OCI-LY1 (cell line): ENCODE data around the gene TMEM79.

Experiments used
- H2AFZ ChIP-seq: fragments of 200-600 bp; sonication (generic), shearing (Covaris generic); 2 replicates; pipeline ENCODE4 v1.6.0; 2014; ENCODE audit warnings: antibody characterized with exemption, mild to moderate bottlenecking, low read length
- H3F3A ChIP-seq: fragments of 200-600 bp; sonication (generic), shearing (Covaris generic); 2 replicates; pipeline ENCODE4 v1.6.0; 2014; ENCODE audit warnings: mild to moderate bottlenecking, antibody characterized with exemption, low read length, moderate library complexity; ENCODE audit not compliant: insufficient read depth
- H3K27ac ChIP-seq: fragments of 200-600 bp; sonication (generic); 2 replicates; pipeline ENCODE4 v1.5.1; 2014; ENCODE audit warnings: low read length, mixed run types, mild to moderate bottlenecking, low read depth; ENCODE audit not compliant: poor library complexity, severe bottlenecking
- H3K27me3 ChIP-seq: fragments of 200-600 bp; sonication (generic); 2 replicates; pipeline ENCODE4 v1.6.0; 2014; ENCODE audit warnings: antibody characterized with exemption, mild to moderate bottlenecking, low read length, moderate library complexity; ENCODE audit not compliant: insufficient read depth
- H3K36me3 ChIP-seq: fragments of 200-600 bp; sonication (generic); 2 replicates; pipeline ENCODE4 v1.6.1; 2014; ENCODE audit warnings: mild to moderate bottlenecking, antibody characterized with exemption, low read length, moderate library complexity, mixed read lengths; ENCODE audit not compliant: insufficient read depth
- H3K4me1 ChIP-seq: fragments of 200-600 bp; sonication (generic); 2 replicates; pipeline ENCODE4 v1.5.1; 2014; ENCODE audit warnings: mild to moderate bottlenecking, low read length, moderate library complexity; ENCODE audit not compliant: insufficient read depth, severe bottlenecking
- H3K4me2 ChIP-seq: fragments of 200-600 bp; sonication (generic), shearing (Covaris generic); 2 replicates; pipeline ENCODE4 v1.6.1; 2014; ENCODE audit warnings: low read length
- H3K4me3 ChIP-seq: fragments of 200-600 bp; sonication (generic); 2 replicates; pipeline ENCODE4 v1.5.1; 2014; ENCODE audit warnings: low read length, low read depth, mild to moderate bottlenecking, mixed read lengths; ENCODE audit not compliant: poor library complexity, severe bottlenecking
- H3K79me2 ChIP-seq: fragments of 200-600 bp; shearing (Covaris generic); 2 replicates; pipeline ENCODE4 v1.6.1; 2016; ENCODE audit warnings: mixed run types, low read length, mixed read lengths; ENCODE audit not compliant: insufficient read depth
- H3K9ac ChIP-seq: fragments of 200-600 bp; sonication (generic), shearing (Covaris generic); 2 replicates; pipeline ENCODE4 v1.6.1; 2014; ENCODE audit warnings: mild to moderate bottlenecking, low read length, mixed read lengths
- H3K9me2 ChIP-seq: fragments of 200-600 bp; sonication (generic), shearing (Covaris generic); 2 replicates; pipeline ENCODE4 v1.6.1; 2014; ENCODE audit warnings: low read depth, mild to moderate bottlenecking, low read length, mixed read lengths
- H3K9me3 ChIP-seq: fragments of 200-600 bp; shearing (Covaris generic); 2 replicates; pipeline ENCODE4 v1.6.1; 2014; ENCODE audit warnings: low read length, mixed read lengths
- H4K20me1 ChIP-seq: fragments of 200-600 bp; sonication (generic), shearing (Covaris generic); 2 replicates; pipeline ENCODE4 v1.6.0; 2016; ENCODE audit warnings: mild to moderate bottlenecking, low read length; ENCODE audit not compliant: insufficient read depth
- EZH2 ChIP-seq: fragments of 200-600 bp; sonication (generic), shearing (Covaris generic); IDR thresholded peaks from 2 replicates; pipeline ENCODE4 v1.8.0; 2017; ENCODE audit warnings: borderline replicate concordance, mixed run types, mild to moderate bottlenecking, antibody characterized with exemption, low read length, moderate library complexity, mixed read lengths
- TF ChIP-seq, protein P1 (sequence below): fragments of 200-600 bp; sonication (generic), shearing (Covaris generic); IDR thresholded peaks from 2 replicates; pipeline ENCODE4 v1.5.1; 2017; ENCODE audit warnings: mild to moderate bottlenecking, antibody characterized with exemption, low read length, moderate library complexity, mixed read lengths

Gene TMEM79

DNA sequence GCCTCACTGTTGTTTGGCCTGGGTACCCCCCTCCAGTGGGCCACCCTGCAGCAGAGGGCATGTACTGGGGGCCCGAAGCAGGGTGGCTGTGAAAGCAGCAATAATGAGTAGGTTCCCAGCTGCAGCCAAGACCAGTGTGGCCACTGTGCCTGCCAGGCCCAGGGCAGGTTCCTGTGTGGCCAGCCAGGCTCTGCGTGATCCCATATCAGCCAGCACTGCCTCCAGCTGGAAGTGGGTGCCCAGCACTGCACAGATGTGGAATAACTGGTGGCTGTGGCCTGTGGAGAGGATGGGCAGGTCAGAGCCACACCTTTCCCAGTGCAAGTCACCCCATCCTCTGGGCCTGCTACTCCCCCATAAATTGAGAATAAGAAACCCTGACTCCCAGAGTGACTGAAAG lies 40.0 kb upstream of the TMEM79 start:
- no peaks in the 10 kb centered on the region for H3K9me3 ChIP-seq
- H4K20me1 ChIP-seq, result no peaks in the 10 kb centered on the region
- H3K36me3 ChIP-seq, result peaks cover 19% of the 10 kb centered on the region
- no peaks in the 10 kb centered on the region for H3K79me2 ChIP-seq
- H3F3A ChIP-seq, result no peaks in the 10 kb centered on the region
- peaks cover 10% of the 10 kb centered on the region for H3K4me1 ChIP-seq
- H2AFZ ChIP-seq, result no peak overlapping the region
- no peak overlapping the region for H3K4me3 ChIP-seq
- H3K9me2 ChIP-seq, result no peaks in the 10 kb centered on the region
- no peak overlapping the region for H3K4me2 ChIP-seq
- no peak for TF ChIP-seq EZH2
- TF ChIP-seq, protein P1, sequence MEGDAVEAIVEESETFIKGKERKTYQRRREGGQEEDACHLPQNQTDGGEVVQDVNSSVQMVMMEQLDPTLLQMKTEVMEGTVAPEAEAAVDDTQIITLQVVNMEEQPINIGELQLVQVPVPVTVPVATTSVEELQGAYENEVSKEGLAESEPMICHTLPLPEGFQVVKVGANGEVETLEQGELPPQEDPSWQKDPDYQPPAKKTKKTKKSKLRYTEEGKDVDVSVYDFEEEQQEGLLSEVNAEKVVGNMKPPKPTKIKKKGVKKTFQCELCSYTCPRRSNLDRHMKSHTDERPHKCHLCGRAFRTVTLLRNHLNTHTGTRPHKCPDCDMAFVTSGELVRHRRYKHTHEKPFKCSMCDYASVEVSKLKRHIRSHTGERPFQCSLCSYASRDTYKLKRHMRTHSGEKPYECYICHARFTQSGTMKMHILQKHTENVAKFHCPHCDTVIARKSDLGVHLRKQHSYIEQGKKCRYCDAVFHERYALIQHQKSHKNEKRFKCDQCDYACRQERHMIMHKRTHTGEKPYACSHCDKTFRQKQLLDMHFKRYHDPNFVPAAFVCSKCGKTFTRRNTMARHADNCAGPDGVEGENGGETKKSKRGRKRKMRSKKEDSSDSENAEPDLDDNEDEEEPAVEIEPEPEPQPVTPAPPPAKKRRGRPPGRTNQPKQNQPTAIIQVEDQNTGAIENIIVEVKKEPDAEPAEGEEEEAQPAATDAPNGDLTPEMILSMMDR, result no peak
- 0 out of 2 replicates have a peak, but pooled peaks cover 5% of the 10 kb centered on the region for H3K27me3 ChIP-seq
- H3K9ac ChIP-seq, result no peak overlapping the region
- H3K27ac ChIP-seq, result no peak overlapping the region

GRCh38 chr1:156244712-156245111 lies 39.4 kb upstream of the TMEM79 start:
- H3K4me2 ChIP-seq, result no peak overlapping the region
- H3K9ac ChIP-seq, result no peak overlapping the region
- H2AFZ ChIP-seq, result no peak overlapping the region

GRCh38 chr1:156245451-156246232 lies 38.5 kb upstream of the TMEM79 start:
- peak overlapping the region; percentile 42 for H3K4me3 ChIP-seq
- H3K36me3 ChIP-seq, result peaks cover 24% of the 10 kb centered on the region

More at GRCh38 chr1:156244712-156245111, 39.4 kb upstream of the TMEM79 start:
- Histone ChIP-seq H3F3A (no peaks in the 10 kb centered on the region), H3K79me2 (no peaks in the 10 kb centered on the region), H3K27ac (no peak overlapping the region), H3K4me1 (peaks cover 10% of the 10 kb centered on the region), H3K36me3 (peaks cover 19% of the 10 kb centered on the region), H3K9me2 (no peaks in the 10 kb centered on the region), H3K4me3 (no peak overlapping the region), H4K20me1 (no peaks in the 10 kb centered on the region), H3K27me3 (0 out of 2 replicates have a peak, but pooled peaks cover 5% of the 10 kb centered on the region), H3K9me3 (no peaks in the 10 kb centered on the region)
- TF ChIP-seq, protein P1, result no peak
- no peak for TF ChIP-seq EZH2

More at GRCh38 chr1:156245451-156246232, 38.5 kb upstream of the TMEM79 start:
- no peaks in the 10 kb centered on the region for H4K20me1 ChIP-seq
- no peaks in the 10 kb centered on the region for H3F3A ChIP-seq
- H3K9me2 ChIP-seq, result no peaks in the 10 kb centered on the region
- H3K27me3 ChIP-seq, result 0 out of 2 replicates have a peak, but pooled peaks cover 5% of the 10 kb centered on the region
- peak overlapping the region; percentile 5; the same call in 1 of the 2 replicates for H3K9ac ChIP-seq
- H3K4me2 ChIP-seq, result peak overlapping the region; percentile 60
- no peaks in the 10 kb centered on the region for H3K79me2 ChIP-seq
- no peak overlapping the region for H2AFZ ChIP-seq
- H3K4me1 ChIP-seq, result peaks cover 10% of the 10 kb centered on the region
- H3K9me3 ChIP-seq, result no peaks in the 10 kb centered on the region
- H3K27ac ChIP-seq, result no peak overlapping the region
- TF ChIP-seq EZH2, result no peak
- TF ChIP-seq, protein P1, result no peak
